GM11168 (cell line): ENCODE results near the gene STAG3.
"Not testable (repeated sequence)": the region's sequence is repeated elsewhere in the genome, so short reads cannot be mapped to it uniquely, and the experiment has no call there.

Experiments
- in situ Hi-C: fragments of 300-500 bp; cut with MboI; formaldehyde crosslinking; loops from one replicate; pipeline ENCODE4 v1.12.0; 2022; ENCODE audit warnings: low sequenced_read_pairs; ENCODE audit not compliant: unreplicated experiment

STAG3 gene

GRCh38 chr7:100171087-100171681 is 6.5 kb upstream of the STAG3 start:
- in situ Hi-C loops = no loop called here

- in situ Hi-C loops = no loop called here
Measured at GRCh38 chr7:100171840-100172239, 5.9 kb upstream of the STAG3 start.

- in situ Hi-C loops = no loop called here
Measured at GRCh38 chr7:100173806-100174495, 3.8 kb upstream of the STAG3 start.

GRCh38 chr7:100174582-100174981 is 3.1 kb upstream of the STAG3 start:
- in situ Hi-C loops = no loop called here

GRCh38 chr7:100175296-100175935 is 2.3 kb upstream of the STAG3 start:
- in situ Hi-C loops = no loop called here

- in situ Hi-C loops = no loop called here
Measured at GRCh38 chr7:100176096-100177044, 1.3 kb upstream of the STAG3 start.

GRCh38 chr7:100180084-100180483 is 2.4 kb downstream of the STAG3 start:
- in situ Hi-C loops = not testable (repeated sequence)

- in situ Hi-C loops = not testable (repeated sequence)
Measured at GRCh38 chr7:100182616-100183015, 4.9 kb downstream of the STAG3 start.

GRCh38 chr7:100183090-100183489 is 5.4 kb downstream of the STAG3 start:
- in situ Hi-C loops = not testable (repeated sequence)

- in situ Hi-C loops = no loop called here
Measured at GRCh38 chr7:100185726-100186125, 8.0 kb downstream of the STAG3 start.

GRCh38 chr7:100189061-100189460 is 11.3 kb downstream of the STAG3 start:
- in situ Hi-C loops = no loop called here

GRCh38 chr7:100190048-100190711 is 12.5 kb downstream of the STAG3 start:
- in situ Hi-C loops = no loop called here

GRCh38 chr7:100191775-100192174 is 14.1 kb downstream of the STAG3 start:
- in situ Hi-C loops = no loop called here

GRCh38 chr7:100192281-100192862 is 14.7 kb downstream of the STAG3 start:
- in situ Hi-C loops = not testable (repeated sequence)

GRCh38 chr7:100192969-100193368 is 15.3 kb downstream of the STAG3 start:
- in situ Hi-C loops = no loop called here

GRCh38 chr7:100195222-100195621 is 17.5 kb downstream of the STAG3 start:
- in situ Hi-C loops = no loop called here

GRCh38 chr7:100195901-100196322 is 18.2 kb downstream of the STAG3 start:
- in situ Hi-C loops = not testable (repeated sequence)

GRCh38 chr7:100198266-100198665 is 20.5 kb downstream of the STAG3 start:
- in situ Hi-C loops = no loop called here

- in situ Hi-C loops = no loop called here
Measured at GRCh38 chr7:100200693-100201092, 23.0 kb downstream of the STAG3 start.

GRCh38 chr7:100204454-100204853 is 26.7 kb downstream of the STAG3 start:
- in situ Hi-C loops = no loop called here
